Keratinocyte (primary cell): ENCODE measurements around the gene MAP3K10. TPM values are rescaled to one million over a fixed set of nuclear protein-coding genes. Genes with fewer than 3 reads are reported as not detected.
"Not testable (repeated sequence)": the region's sequence is repeated elsewhere in the genome, so short reads cannot be mapped to it uniquely, and the experiment has no call there.

Source experiments
- DNase-seq: peaks from one replicate; pipeline ENCODE4 v3.0.0-alpha.2; 2011; ENCODE audit warnings: low read depth, missing footprints, low spot score
- FAIRE-seq: peaks from 2 replicates; lab custom pipeline; 2011; peaks lifted over from hg19 to GRCh38; lab: Jason Lieb, UNC
- H2AFZ ChIP-seq: 2 replicates; pipeline ENCODE4 v1.6.0; 2012; ENCODE audit warnings: low read length, control low read depth, inconsistent platforms; ENCODE audit not compliant: control insufficient read depth
- H3K27ac ChIP-seq: 2 replicates; pipeline ENCODE4 v1.5.1; 2011; ENCODE audit warnings: low read length; ENCODE audit not compliant: control insufficient read depth, insufficient read depth
- H3K27me3 ChIP-seq: 3 replicates; pipeline ENCODE4 v1.6.0; 2011; ENCODE audit warnings: low read length; ENCODE audit not compliant: control insufficient read depth, insufficient read depth; ENCODE audit errors: extremely low read depth
- H3K36me3 ChIP-seq, 2 experiments: 2 replicates in 1 of 2; 3 replicates in 1 of 2; pipeline ENCODE4 v1.5.1; 2011; ENCODE audit warnings: low read length in 2 of 2, mild to moderate bottlenecking in 1 of 2; ENCODE audit not compliant: control insufficient read depth in 2 of 2, insufficient read depth in 2 of 2; ENCODE audit errors: extremely low read depth in 1 of 2
- H3K4me1 ChIP-seq: 3 replicates; pipeline ENCODE4 v1.5.1; 2011; ENCODE audit warnings: low read length; ENCODE audit not compliant: control insufficient read depth, insufficient read depth; ENCODE audit errors: extremely low read depth
- H3K4me2 ChIP-seq: 3 replicates; pipeline ENCODE4 v1.6.0; 2011; ENCODE audit warnings: low read depth, low read length; ENCODE audit not compliant: control insufficient read depth, insufficient read depth; ENCODE audit errors: extremely low read depth
- H3K4me3 ChIP-seq, 3 experiments: fragments of 200-600 bp in 1 of 3; sonication (generic) in 1 of 3; 2 replicates in 2 of 3; 3 replicates in 1 of 3; pipeline ENCODE4 v1.5.1; 2011 to 2016; ENCODE audit warnings: low read length in 3 of 3, mild to moderate bottlenecking in 3 of 3, control low read depth in 2 of 3, inconsistent platforms in 1 of 3, low read depth in 1 of 3, mixed read lengths in 1 of 3, mixed run types in 1 of 3, moderate library complexity in 1 of 3; ENCODE audit not compliant: control insufficient read depth in 2 of 3, insufficient read depth in 2 of 3; ENCODE audit errors: extremely low read depth in 1 of 3
- H3K79me2 ChIP-seq: 2 replicates; pipeline ENCODE4 v1.6.0; 2012; ENCODE audit warnings: low read length; ENCODE audit not compliant: control insufficient read depth, insufficient read depth
- H3K9ac ChIP-seq: 3 replicates; pipeline ENCODE4 v1.6.0; 2011; ENCODE audit warnings: low read length; ENCODE audit not compliant: control insufficient read depth, insufficient read depth; ENCODE audit errors: extremely low read depth
- H3K9me1 ChIP-seq: 3 replicates; pipeline ENCODE4 v1.6.0; 2011; ENCODE audit warnings: low read length; ENCODE audit not compliant: control insufficient read depth, insufficient read depth; ENCODE audit errors: extremely low read depth
- H3K9me3 ChIP-seq: 2 replicates; pipeline ENCODE4 v1.5.1; 2012; ENCODE audit warnings: low read depth, low read length; ENCODE audit not compliant: control insufficient read depth
- H4K20me1 ChIP-seq: 3 replicates; pipeline ENCODE4 v1.6.0; 2011; ENCODE audit warnings: low read length; ENCODE audit not compliant: control insufficient read depth, insufficient read depth; ENCODE audit errors: extremely low read depth
- EZH2 ChIP-seq: IDR thresholded peaks from one replicate; pipeline ENCODE4 v1.6.1; 2012; ENCODE audit warnings: inconsistent platforms, mild to moderate bottlenecking, low read length, moderate library complexity
- dilution Hi-C: fragments of 300-500 bp; cut with MboI; formaldehyde crosslinking; loops from one replicate; pipeline ENCODE4 v1.7.0; 2020; ENCODE audit warnings: low sequenced_read_pairs; ENCODE audit not compliant: extremely low pct_ligation_motif_present
- polyA plus RNA-seq, 5 experiments: library from polyadenylated mRNA; depleted of rRNA in 3 of 5; stranded (reverse) in 3 of 5; stranded (forward) in 1 of 5; unstranded in 1 of 5; fragments of >200 nt; gene quantifications; 1 replicate in 1 of 5; 2 replicates in 3 of 5; 3 replicates in 1 of 5; pipeline versions ENCODE4 v1.2.1 to v1.2.3, GENCODE V29; 2011 to 2012; ENCODE audit warnings: missing spikeins in 2 of 5, low read depth in 1 of 5, low replicate concordance in 1 of 5
- TF ChIP-seq, protein P1 (sequence below), 3 experiments: IDR thresholded peaks in 1 of 3; conservative IDR thresholded peaks in 1 of 3; optimal IDR thresholded peaks in 1 of 3; 2 replicates in 2 of 3; 3 replicates in 1 of 3; pipeline versions ENCODE3 to v1.5.1; 2011; ENCODE audit warnings: low read length in 3 of 3, mild to moderate bottlenecking in 3 of 3, moderate library complexity in 2 of 3, control low read depth in 1 of 3, inconsistent platforms in 1 of 3; ENCODE audit not compliant: insufficient read depth in 2 of 3; ENCODE audit errors: extremely low read depth in 1 of 3

MAP3K10 gene
- polyA plus RNA-seq, 1 donor (not counting 4 experiments of a cell fraction or from before 2014, with no cell fraction given) = 2.9 TPM

GRCh38 chr19:40144947-40145748, 46.1 kb upstream of the MAP3K10 start:
- Histone ChIP-seq H3K4me2 (no peak overlapping the region), H3K27me3 (no peaks in the 10 kb centered on the region), H3K9me3 (no peaks in the 10 kb centered on the region), H3K9ac (no peak overlapping the region), H3K27ac (no peak overlapping the region), H3K79me2 (no peaks in the 10 kb centered on the region), H3K36me3 (no peaks in the 10 kb centered on the region), H3K4me1 (peaks cover 12% of the 10 kb centered on the region), H4K20me1 (no peaks in the 10 kb centered on the region), H3K4me3 (no peak overlapping the region), H3K9me1 (no peaks in the 10 kb centered on the region), H2AFZ (no peak overlapping the region)
- dilution Hi-C loops = no loop called here
- FAIRE-seq (no peak), DNase-seq (no peak)
- no peak for TF ChIP-seq EZH2
- TF ChIP-seq, protein P1, sequence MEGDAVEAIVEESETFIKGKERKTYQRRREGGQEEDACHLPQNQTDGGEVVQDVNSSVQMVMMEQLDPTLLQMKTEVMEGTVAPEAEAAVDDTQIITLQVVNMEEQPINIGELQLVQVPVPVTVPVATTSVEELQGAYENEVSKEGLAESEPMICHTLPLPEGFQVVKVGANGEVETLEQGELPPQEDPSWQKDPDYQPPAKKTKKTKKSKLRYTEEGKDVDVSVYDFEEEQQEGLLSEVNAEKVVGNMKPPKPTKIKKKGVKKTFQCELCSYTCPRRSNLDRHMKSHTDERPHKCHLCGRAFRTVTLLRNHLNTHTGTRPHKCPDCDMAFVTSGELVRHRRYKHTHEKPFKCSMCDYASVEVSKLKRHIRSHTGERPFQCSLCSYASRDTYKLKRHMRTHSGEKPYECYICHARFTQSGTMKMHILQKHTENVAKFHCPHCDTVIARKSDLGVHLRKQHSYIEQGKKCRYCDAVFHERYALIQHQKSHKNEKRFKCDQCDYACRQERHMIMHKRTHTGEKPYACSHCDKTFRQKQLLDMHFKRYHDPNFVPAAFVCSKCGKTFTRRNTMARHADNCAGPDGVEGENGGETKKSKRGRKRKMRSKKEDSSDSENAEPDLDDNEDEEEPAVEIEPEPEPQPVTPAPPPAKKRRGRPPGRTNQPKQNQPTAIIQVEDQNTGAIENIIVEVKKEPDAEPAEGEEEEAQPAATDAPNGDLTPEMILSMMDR (optimal IDR thresholded peaks at IDR 0.05 in 1 of 3, IDR thresholded peaks at IDR 0.05 in 1 of 3, conservative IDR thresholded peaks at IDR 0.05 in 1 of 3; ENCODE audit: extremely low read depth in 1 of 3, insufficient read depth in 2 of 3, low read length in 3 of 3) = no peak

GRCh38 chr19:40145749-40146029, 45.5 kb upstream of the MAP3K10 start:
- dilution Hi-C loops, H3K9ac ChIP-seq: not testable (repeated sequence)

GRCh38 chr19:40147338-40147692, 43.9 kb upstream of the MAP3K10 start:
- no peaks in the 10 kb centered on the region for H4K20me1 ChIP-seq
- TF ChIP-seq, protein P1 (optimal IDR thresholded peaks at IDR 0.05 in 1 of 3, IDR thresholded peaks at IDR 0.05 in 1 of 3, conservative IDR thresholded peaks at IDR 0.05 in 1 of 3; ENCODE audit: extremely low read depth in 1 of 3, insufficient read depth in 2 of 3, low read length in 3 of 3) = no peak
- TF ChIP-seq EZH2 = no peak
- H3K9ac ChIP-seq = no peak overlapping the region
- H3K9me3 ChIP-seq = no peaks in the 10 kb centered on the region
- peak overlapping the region; percentile 96 for H3K4me2 ChIP-seq
- H3K4me1 ChIP-seq = peaks cover 12% of the 10 kb centered on the region
- DNase-seq (no peak), FAIRE-seq (no peak)
- H3K27ac ChIP-seq = peak overlapping the region; percentile 61
- no peaks in the 10 kb centered on the region for H3K27me3 ChIP-seq
- no peaks in the 10 kb centered on the region for H3K36me3 ChIP-seq
- H3K4me3 ChIP-seq = peak overlapping the region in 2 of 3 experiments; percentile 72 to 75
- no peaks in the 10 kb centered on the region for H3K79me2 ChIP-seq
- peak overlapping the region; percentile 85 for H2AFZ ChIP-seq
- dilution Hi-C loops = no loop called here
- no peaks in the 10 kb centered on the region for H3K9me1 ChIP-seq

More at GRCh38 chr19:40145749-40146029, 45.5 kb upstream of the MAP3K10 start:
- H3K4me3 ChIP-seq, H3K79me2 ChIP-seq, H3K4me2 ChIP-seq, H2AFZ ChIP-seq, FAIRE-seq, H3K27ac ChIP-seq, H3K9me3 ChIP-seq, H3K9me1 ChIP-seq, H4K20me1 ChIP-seq, H3K36me3 ChIP-seq, H3K27me3 ChIP-seq, DNase-seq: not testable (repeated sequence)
- H3K4me1 ChIP-seq = peaks cover 12% of the 10 kb centered on the region
